Thyroid gland (tissue), 4 donors: Measurements from ENCODE around the gene UNC13C.

Experiments used
- POLR2A ChIP-seq, 2 donors: fragments of 450-650 bp; IDR thresholded peaks; one replicate each; pipeline ENCODE4 v1.6.1; 2017; ENCODE audit warnings: antibody characterized with exemption in 2 of 2, mild to moderate bottlenecking in 2 of 2, moderate library complexity in 1 of 2
- TF ChIP-seq, protein P1 (sequence below), 6 experiments: fragments of 200-600 bp in 3 of 6; fragments of 450-650 bp in 3 of 6; sonication (generic) in 3 of 6; IDR thresholded peaks; one replicate each; pipeline ENCODE4 v1.5.1; 2016 to 2019; ENCODE audit warnings: antibody characterized with exemption in 6 of 6, mild to moderate bottlenecking in 2 of 6, inconsistent platforms in 1 of 6, moderate library complexity in 1 of 6

DNA sequence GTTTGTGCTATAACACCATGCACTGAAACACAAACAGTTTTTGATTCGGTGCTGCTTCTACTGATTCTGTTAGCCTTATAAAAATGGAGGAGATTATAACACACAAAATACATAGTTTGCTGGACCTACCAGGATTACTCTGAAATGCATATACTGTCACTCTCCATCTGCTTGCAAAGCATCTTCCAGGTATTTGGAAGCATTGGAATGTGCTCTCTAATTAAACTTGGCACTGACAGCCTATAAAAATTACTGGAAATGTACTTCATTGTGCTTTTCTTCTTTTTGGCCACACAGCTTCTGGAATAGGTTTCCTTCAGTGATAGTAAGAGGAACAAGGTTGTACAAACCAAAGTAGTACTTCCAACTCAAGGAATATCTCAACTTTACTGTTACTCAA, 376.1 kb downstream of the UNC13C start:
- TF ChIP-seq, protein P1, sequence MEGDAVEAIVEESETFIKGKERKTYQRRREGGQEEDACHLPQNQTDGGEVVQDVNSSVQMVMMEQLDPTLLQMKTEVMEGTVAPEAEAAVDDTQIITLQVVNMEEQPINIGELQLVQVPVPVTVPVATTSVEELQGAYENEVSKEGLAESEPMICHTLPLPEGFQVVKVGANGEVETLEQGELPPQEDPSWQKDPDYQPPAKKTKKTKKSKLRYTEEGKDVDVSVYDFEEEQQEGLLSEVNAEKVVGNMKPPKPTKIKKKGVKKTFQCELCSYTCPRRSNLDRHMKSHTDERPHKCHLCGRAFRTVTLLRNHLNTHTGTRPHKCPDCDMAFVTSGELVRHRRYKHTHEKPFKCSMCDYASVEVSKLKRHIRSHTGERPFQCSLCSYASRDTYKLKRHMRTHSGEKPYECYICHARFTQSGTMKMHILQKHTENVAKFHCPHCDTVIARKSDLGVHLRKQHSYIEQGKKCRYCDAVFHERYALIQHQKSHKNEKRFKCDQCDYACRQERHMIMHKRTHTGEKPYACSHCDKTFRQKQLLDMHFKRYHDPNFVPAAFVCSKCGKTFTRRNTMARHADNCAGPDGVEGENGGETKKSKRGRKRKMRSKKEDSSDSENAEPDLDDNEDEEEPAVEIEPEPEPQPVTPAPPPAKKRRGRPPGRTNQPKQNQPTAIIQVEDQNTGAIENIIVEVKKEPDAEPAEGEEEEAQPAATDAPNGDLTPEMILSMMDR (IDR thresholded peaks at IDR 0.05): no peak
- no peak for TF ChIP-seq POLR2A (IDR thresholded peaks at IDR 0.05)
